IMR-90 (cell line): Measurements from ENCODE around the gene RTN3. TPM values are rescaled to one million over a fixed set of nuclear protein-coding genes. Genes with fewer than 3 reads are reported as not detected.

Experiments
- ATAC-seq: fragments of 200-7000 bp; cut with Tn5 transposase; 2 replicates; pipeline ENCODE4 v1.9.1; 2020; ENCODE audit warnings: low read depth, mild to moderate bottlenecking, moderate library complexity
- BruUV-seq: library from RNA; stranded (reverse); fragments of 400-500 nt; replicated peaks from 2 replicates; lab custom pipeline; 2021; lab: Mats Ljungman, UMichigan
- CTCF ChIA-PET: fragments of 300-600 bp; formaldehyde crosslinking; extraction: SDS; loops from one replicate; lab custom pipeline; 2021; ENCODE audit warnings: antibody characterized with exemption; lab: Yijun Ruan, JAX
- POLR2A ChIA-PET: fragments of 300-600 bp; sonication (Branson Sonifier 250); formaldehyde crosslinking; loops from one replicate; lab custom pipeline; 2022; ENCODE audit warnings: antibody characterized with exemption; ENCODE audit not compliant: unreplicated experiment; lab: Charles Lee
- DNase-seq: peaks from one replicate; pipeline ENCODE4 v3.0.0; 2013
- H2AFZ ChIP-seq: replicated peaks from 2 replicates; pipeline ENCODE3; 2013; ENCODE audit warnings: low read length, mild to moderate bottlenecking; ENCODE audit not compliant: poor library complexity
- H2AK5ac ChIP-seq: 2 replicates; pipeline ENCODE4 v1.6.1; 2013; ENCODE audit warnings: low read depth, low read length, inconsistent platforms
- H2AK9ac ChIP-seq: replicated peaks from 2 replicates; pipeline ENCODE3; 2013; ENCODE audit warnings: mild to moderate bottlenecking, low read depth, low read length, moderate library complexity; ENCODE audit not compliant: poor library complexity
- H2BK120ac ChIP-seq: 2 replicates; pipeline ENCODE4 v1.6.1; 2013; ENCODE audit warnings: low read depth, low read length, inconsistent platforms
- H2BK15ac ChIP-seq: 3 replicates; pipeline ENCODE4 v1.6.1; 2013; ENCODE audit warnings: low read depth, low read length, inconsistent platforms
- H2BK20ac ChIP-seq: 2 replicates; pipeline ENCODE4 v1.6.1; 2013; ENCODE audit warnings: low read depth, mild to moderate bottlenecking, inconsistent platforms, low read length, moderate library complexity
- H2BK5ac ChIP-seq: 2 replicates; pipeline ENCODE4 v1.6.1; 2013; ENCODE audit warnings: mild to moderate bottlenecking, low read depth, low read length, inconsistent platforms; ENCODE audit not compliant: poor library complexity, severe bottlenecking
- H3K14ac ChIP-seq: replicated peaks from 2 replicates; pipeline ENCODE4 v1.6.1; 2013; ENCODE audit warnings: low read depth, low read length, inconsistent platforms
- H3K18ac ChIP-seq: 2 replicates; pipeline ENCODE4 v1.6.1; 2013; ENCODE audit warnings: low read depth, low read length, control low read depth
- H3K23ac ChIP-seq: 2 replicates; pipeline ENCODE4 v1.6.1; 2013; ENCODE audit warnings: low read depth, low read length, inconsistent platforms
- H3K27ac ChIP-seq: 2 replicates; pipeline ENCODE4 v1.5.1; 2013; ENCODE audit warnings: mild to moderate bottlenecking, control low read depth, low read length; ENCODE audit not compliant: insufficient read depth
- H3K27me3 ChIP-seq: 2 replicates; pipeline ENCODE4 v1.6.1; 2013; ENCODE audit warnings: low read length; ENCODE audit not compliant: control insufficient read depth, insufficient read depth
- H3K36me3 ChIP-seq: 2 replicates; pipeline ENCODE4 v1.6.1; 2013; ENCODE audit warnings: low read length, mixed read lengths; ENCODE audit not compliant: control insufficient read depth, insufficient read depth
- H3K4ac ChIP-seq: 2 replicates; pipeline ENCODE4 v1.6.1; 2013; ENCODE audit warnings: low read depth, low read length, inconsistent platforms
- H3K4me1 ChIP-seq: 2 replicates; pipeline ENCODE4 v1.6.1; 2013; ENCODE audit warnings: low read length, mixed read lengths; ENCODE audit not compliant: control insufficient read depth, insufficient read depth
- H3K4me2 ChIP-seq: 2 replicates; pipeline ENCODE4 v1.6.1; 2013; ENCODE audit warnings: low read depth, mild to moderate bottlenecking, control low read depth, low read length, moderate library complexity
- H3K4me3 ChIP-seq: 2 replicates; pipeline ENCODE4 v1.5.1; 2013; ENCODE audit warnings: low read depth, mild to moderate bottlenecking, control low read depth, low read length, moderate library complexity; ENCODE audit not compliant: insufficient read depth
- H3K56ac ChIP-seq: 2 replicates; pipeline ENCODE4 v1.6.1; 2013; ENCODE audit warnings: low read length, inconsistent platforms; ENCODE audit not compliant: insufficient read depth; ENCODE audit errors: extremely low read depth
- H3K79me1 ChIP-seq, 2 experiments: 2 replicates each; pipeline ENCODE4 v1.6.1; 2013; ENCODE audit warnings: low read length in 2 of 2, inconsistent platforms in 1 of 2, low read depth in 1 of 2
- H3K9ac ChIP-seq: 2 replicates; pipeline ENCODE4 v1.6.1; 2013; ENCODE audit warnings: low read depth, low read length, control low read depth
- H3K9me1 ChIP-seq: 2 replicates; pipeline ENCODE4 v1.6.1; 2013; ENCODE audit warnings: low read length, inconsistent platforms; ENCODE audit not compliant: insufficient read depth
- H3K9me3 ChIP-seq: 2 replicates; pipeline ENCODE4 v1.6.1; 2013; ENCODE audit warnings: low read length; ENCODE audit not compliant: control insufficient read depth, insufficient read depth
- H4K20me1 ChIP-seq: 2 replicates; pipeline ENCODE4 v1.6.1; 2013; ENCODE audit warnings: low read length, inconsistent platforms; ENCODE audit not compliant: insufficient read depth
- H4K5ac ChIP-seq: 2 replicates; pipeline ENCODE4 v1.6.1; 2013; ENCODE audit warnings: mild to moderate bottlenecking, low read depth, low read length, control low read depth
- H4K8ac ChIP-seq, 2 experiments: 2 replicates each; pipeline ENCODE4 v1.6.1; 2013; ENCODE audit warnings: low read depth in 2 of 2, low read length in 2 of 2, control low read depth in 1 of 2, inconsistent platforms in 1 of 2
- H4K91ac ChIP-seq: 2 replicates; pipeline ENCODE4 v1.6.1; 2013; ENCODE audit warnings: low read depth, low read length, inconsistent platforms; ENCODE audit not compliant: insufficient read depth
- BHLHE40 ChIP-seq: fragments of 150-350 bp; IDR thresholded peaks from 2 replicates; pipeline ENCODE4 v1.6.1; 2016; ENCODE audit warnings: mild to moderate bottlenecking, low read depth, low read length
- CEBPB ChIP-seq: IDR thresholded peaks from 2 replicates; pipeline ENCODE4 v1.6.1; 2012; ENCODE audit warnings: low read depth, low read length, improper control_type of control experiment
- CHD1 ChIP-seq: IDR thresholded peaks from 2 replicates; pipeline ENCODE4 v1.6.1; 2012; ENCODE audit warnings: low read depth, low read length, improper control_type of control experiment
- FOS ChIP-seq: fragments of 150-350 bp; IDR thresholded peaks from 2 replicates; pipeline ENCODE4 v1.6.1; 2016; ENCODE audit warnings: low read depth, low read length
- MAFK ChIP-seq: IDR thresholded peaks from 2 replicates; pipeline ENCODE4 v1.6.1; 2012; ENCODE audit warnings: low read depth, low read length, improper control_type of control experiment
- MAZ ChIP-seq: IDR thresholded peaks from 2 replicates; pipeline ENCODE4 v1.6.1; 2012; ENCODE audit warnings: low read depth, mild to moderate bottlenecking, low read length, improper control_type of control experiment, moderate library complexity, borderline replicate concordance
- MXI1 ChIP-seq: IDR thresholded peaks from 2 replicates; pipeline ENCODE4 v1.6.1; 2012; ENCODE audit warnings: low read depth, mild to moderate bottlenecking, low read length, moderate library complexity, borderline replicate concordance
- NFE2L2 ChIP-seq: fragments of 150-350 bp; IDR thresholded peaks from 2 replicates; pipeline ENCODE4 v1.6.1; 2016; ENCODE audit warnings: low read depth, mild to moderate bottlenecking, low read length
- POLR2A ChIP-seq: IDR thresholded peaks from 2 replicates; pipeline ENCODE4 v1.6.1; 2012; ENCODE audit warnings: mild to moderate bottlenecking, low read depth, low read length
- RAD21 ChIP-seq: IDR thresholded peaks from 2 replicates; pipeline ENCODE4 v1.6.1; 2012; ENCODE audit warnings: low read length, improper control_type of control experiment
- RCOR1 ChIP-seq: IDR thresholded peaks from 2 replicates; pipeline ENCODE4 v1.6.1; 2012; ENCODE audit warnings: mild to moderate bottlenecking, low read length, improper control_type of control experiment; ENCODE audit not compliant: insufficient replicate concordance
- RFX5 ChIP-seq: IDR thresholded peaks from 2 replicates; pipeline ENCODE4 v1.8.0; 2012; ENCODE audit warnings: low read depth, mild to moderate bottlenecking, low read length, moderate library complexity
- SMC3 ChIP-seq: fragments of 150-350 bp; IDR thresholded peaks from 2 replicates; pipeline ENCODE4 v1.6.1; 2016; ENCODE audit warnings: low read depth, mild to moderate bottlenecking, antibody characterized with exemption, low read length, moderate library complexity
- WGBS, 2 experiments: methylation state at CpG; one replicate each; pipeline versions ENCODE4 v1.1.5 to v1.1.7; 2013; ENCODE audit warnings: missing lambda C conversion rate in 2 of 2; ENCODE audit not compliant: insufficient read length in 1 of 2; ENCODE audit errors: extremely low coverage in 2 of 2; 5-methylcytosine and 5-hydroxymethylcytosine counted together
- dilution Hi-C: fragments of 300-500 bp; cut with HindIII; formaldehyde crosslinking; loops from one replicate; pipeline ENCODE4 v1.14.3; 2018; ENCODE audit warnings: low sequenced_read_pairs; ENCODE audit not compliant: unreplicated experiment
- in situ Hi-C: fragments of 300-500 bp; cut with MboI; formaldehyde crosslinking; loops from 3 replicates; pipeline ENCODE4 v1.14.3; 2019; ENCODE audit warnings: low sequenced_read_pairs, inconsistent platforms, mixed read lengths
- intact Hi-C: fragments of 100-400 bp; cut with micrococcal nuclease; formaldehyde crosslinking; loops from 2 replicates; pipeline ENCODE4 v1.10.0; 2022
- polyA plus RNA-seq, 3 experiments: library from polyadenylated mRNA; depleted of rRNA; stranded (reverse); fragments of >200 nt; gene quantifications; 2 replicates each; pipeline ENCODE4 v1.2.3, GENCODE V29; 2012; ENCODE audit warnings: low replicate concordance in 1 of 3
- total RNA-seq: library from RNA; depleted of rRNA; stranded (reverse); fragments of >200 nt; gene quantifications from 2 replicates; pipeline ENCODE4 v1.2.3, GENCODE V29; 2012
- TF ChIP-seq, protein P1 (sequence below): fragments of 150-350 bp; IDR thresholded peaks from 2 replicates; pipeline ENCODE4 v1.6.1; 2016; ENCODE audit warnings: low read depth, mild to moderate bottlenecking, low read length, moderate library complexity, borderline replicate concordance
- TF ChIP-seq, protein P2 (sequence below): conservative IDR thresholded peaks from 2 replicates; pipeline ENCODE4 v1.5.1; 2012; ENCODE audit warnings: mild to moderate bottlenecking, low read depth, low read length, improper control_type of control experiment
- TF ChIP-seq, protein P3 (sequence below): fragments of 150-350 bp; IDR thresholded peaks from 2 replicates; pipeline ENCODE4 v1.6.1; 2017; ENCODE audit warnings: mild to moderate bottlenecking, antibody characterized with exemption, low read length, low read depth

RTN3 gene
- total and polyA plus RNA-seq, 2 of the 4 experiments (the other 2 are of a cell fraction), result 31.2 to 64.6 TPM

DNA sequence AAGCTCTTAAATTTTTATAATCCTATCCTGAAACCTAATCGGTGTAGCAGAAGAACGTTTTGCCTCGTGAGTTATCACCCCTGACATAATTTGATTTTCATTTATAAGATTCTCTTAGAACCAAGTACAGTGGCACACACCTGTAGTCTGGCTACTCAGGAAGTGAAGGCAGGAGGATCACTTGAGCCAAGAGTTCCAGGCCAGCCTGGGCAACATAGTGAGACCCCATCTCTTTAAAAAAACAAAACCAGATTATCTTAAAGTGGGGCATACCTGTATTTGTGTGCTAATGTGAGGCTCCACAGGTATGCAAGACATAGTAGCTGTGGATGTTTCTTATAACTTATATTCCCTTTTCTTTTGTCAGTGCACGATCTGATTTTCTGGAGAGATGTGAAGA, 68.3 kb downstream of the RTN3 start:
- ATAC-seq, result no peak
- no peak overlapping the region for H2BK120ac ChIP-seq
- 100% methylated on average over 3 of the region's 4 CpGs; no CpG with 5 or more reads in 1 of the 2 experiments for WGBS, 2 experiments
- intact Hi-C loops (no loop called here), in situ Hi-C loops (no loop called here), dilution Hi-C loops (no loop called here)
- H3K36me3 ChIP-seq, result peaks cover 24% of the 10 kb centered on the region
- H3K27ac ChIP-seq, result no peak overlapping the region
- H4K8ac ChIP-seq, result no peak overlapping the region
- H3K9me3 ChIP-seq, result no peaks in the 10 kb centered on the region
- H2AK9ac ChIP-seq, result no peak overlapping the region
- no peak overlapping the region for H3K4me2 ChIP-seq
- H2BK15ac ChIP-seq, result no peak overlapping the region
- no peak overlapping the region for H3K14ac ChIP-seq
- BruUV-seq, result no TSS peak
- H3K79me1 ChIP-seq, result peaks cover 17 to 32% of the 10 kb centered on the region in 2 experiments
- no peaks in the 10 kb centered on the region for H3K9me1 ChIP-seq
- H3K4me1 ChIP-seq, result no peaks in the 10 kb centered on the region
- no peak overlapping the region for H3K56ac ChIP-seq
- no peak overlapping the region for H2AK5ac ChIP-seq
- H4K91ac ChIP-seq, result no peak overlapping the region
- no peak for TF ChIP-seq POLR2A
- TF ChIP-seq NFE2L2, result no peak
- TF ChIP-seq, protein P1, sequence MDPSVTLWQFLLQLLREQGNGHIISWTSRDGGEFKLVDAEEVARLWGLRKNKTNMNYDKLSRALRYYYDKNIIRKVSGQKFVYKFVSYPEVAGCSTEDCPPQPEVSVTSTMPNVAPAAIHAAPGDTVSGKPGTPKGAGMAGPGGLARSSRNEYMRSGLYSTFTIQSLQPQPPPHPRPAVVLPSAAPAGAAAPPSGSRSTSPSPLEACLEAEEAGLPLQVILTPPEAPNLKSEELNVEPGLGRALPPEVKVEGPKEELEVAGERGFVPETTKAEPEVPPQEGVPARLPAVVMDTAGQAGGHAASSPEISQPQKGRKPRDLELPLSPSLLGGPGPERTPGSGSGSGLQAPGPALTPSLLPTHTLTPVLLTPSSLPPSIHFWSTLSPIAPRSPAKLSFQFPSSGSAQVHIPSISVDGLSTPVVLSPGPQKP, result no peak
- no peak for TF ChIP-seq MAZ
- TF ChIP-seq MXI1, result no peak
- TF ChIP-seq, protein P2, sequence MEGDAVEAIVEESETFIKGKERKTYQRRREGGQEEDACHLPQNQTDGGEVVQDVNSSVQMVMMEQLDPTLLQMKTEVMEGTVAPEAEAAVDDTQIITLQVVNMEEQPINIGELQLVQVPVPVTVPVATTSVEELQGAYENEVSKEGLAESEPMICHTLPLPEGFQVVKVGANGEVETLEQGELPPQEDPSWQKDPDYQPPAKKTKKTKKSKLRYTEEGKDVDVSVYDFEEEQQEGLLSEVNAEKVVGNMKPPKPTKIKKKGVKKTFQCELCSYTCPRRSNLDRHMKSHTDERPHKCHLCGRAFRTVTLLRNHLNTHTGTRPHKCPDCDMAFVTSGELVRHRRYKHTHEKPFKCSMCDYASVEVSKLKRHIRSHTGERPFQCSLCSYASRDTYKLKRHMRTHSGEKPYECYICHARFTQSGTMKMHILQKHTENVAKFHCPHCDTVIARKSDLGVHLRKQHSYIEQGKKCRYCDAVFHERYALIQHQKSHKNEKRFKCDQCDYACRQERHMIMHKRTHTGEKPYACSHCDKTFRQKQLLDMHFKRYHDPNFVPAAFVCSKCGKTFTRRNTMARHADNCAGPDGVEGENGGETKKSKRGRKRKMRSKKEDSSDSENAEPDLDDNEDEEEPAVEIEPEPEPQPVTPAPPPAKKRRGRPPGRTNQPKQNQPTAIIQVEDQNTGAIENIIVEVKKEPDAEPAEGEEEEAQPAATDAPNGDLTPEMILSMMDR, result no peak
- no peak for TF ChIP-seq RFX5
- no peak for TF ChIP-seq SMC3
- TF ChIP-seq CEBPB, result no peak
- no peak for TF ChIP-seq BHLHE40
- no peak for TF ChIP-seq RAD21
- no peak for TF ChIP-seq MAFK
- TF ChIP-seq FOS, result no peak
- TF ChIP-seq, protein P3, sequence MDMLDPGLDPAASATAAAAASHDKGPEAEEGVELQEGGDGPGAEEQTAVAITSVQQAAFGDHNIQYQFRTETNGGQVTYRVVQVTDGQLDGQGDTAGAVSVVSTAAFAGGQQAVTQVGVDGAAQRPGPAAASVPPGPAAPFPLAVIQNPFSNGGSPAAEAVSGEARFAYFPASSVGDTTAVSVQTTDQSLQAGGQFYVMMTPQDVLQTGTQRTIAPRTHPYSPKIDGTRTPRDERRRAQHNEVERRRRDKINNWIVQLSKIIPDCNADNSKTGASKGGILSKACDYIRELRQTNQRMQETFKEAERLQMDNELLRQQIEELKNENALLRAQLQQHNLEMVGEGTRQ, result no peak
- no peak for TF ChIP-seq CHD1
- no peak for TF ChIP-seq RCOR1
- peaks cover 2% of the 10 kb centered on the region; the same call in 1 of the 2 replicates for H4K20me1 ChIP-seq
- no peak overlapping the region for H2AFZ ChIP-seq
- H2BK5ac ChIP-seq, result no peak overlapping the region
- H3K4ac ChIP-seq, result no peak overlapping the region
- no peak for DNase-seq
- H2BK20ac ChIP-seq, result no peak overlapping the region
- no peak overlapping the region for H4K5ac ChIP-seq
- no peaks in the 10 kb centered on the region for H3K27me3 ChIP-seq
- no peak overlapping the region for H3K4me3 ChIP-seq
- ChIA-PET CTCF (interaction anchor here (0.6 to 1.0 kb wide), 2 partner anchors 11 to 164 kb away, joined by 3 read pairs; no protein-coding TSS in a partner anchor), POLR2A (no interaction called here)
- no peak overlapping the region for H3K9ac ChIP-seq
- H3K23ac ChIP-seq, result no peak overlapping the region
- H3K18ac ChIP-seq, result no peak overlapping the region
